Esophagus squamous epithelium (tissue), 5 donors: ENCODE measurements around the gene NPAS2. TPM values are rescaled to one million over a fixed set of nuclear protein-coding genes. Genes with fewer than 3 reads are reported as not detected.

Experiments used
- DNase-seq: peaks from one replicate; lab custom pipeline; 2025; lab: John Stamatoyannopoulos, UW
- H3K27ac ChIP-seq, 4 donors: fragments of 200-600 bp; sonication (generic); one replicate each; pipeline ENCODE4 v1.5.1; 2016 to 2019; ENCODE audit warnings: mild to moderate bottlenecking in 1 of 4
- H3K27me3 ChIP-seq, 4 donors: fragments of 200-600 bp; sonication (generic); 1 replicate in 3 of 4; 2 replicates in 1 of 4; pipeline versions ENCODE4 v1.5.1 to v1.6.0; 2017 to 2021; ENCODE audit warnings: antibody characterized with exemption in 1 of 4
- H3K36me3 ChIP-seq, 3 donors: fragments of 200-600 bp; sonication (generic); one replicate each; pipeline ENCODE4 v1.5.1; 2016 to 2019
- H3K4me1 ChIP-seq, 3 donors: fragments of 200-600 bp; sonication (generic); one replicate each; pipeline ENCODE4 v1.5.1; 2017 to 2019
- H3K4me3 ChIP-seq, 4 donors: fragments of 200-600 bp; sonication (generic); 1 replicate in 3 of 4; 2 replicates in 1 of 4; pipeline ENCODE4 v1.5.1; 2016 to 2019; ENCODE audit warnings: mild to moderate bottlenecking in 2 of 4, moderate library complexity in 1 of 4
- H3K9me3 ChIP-seq, 3 donors: fragments of 200-600 bp; sonication (generic); one replicate each; pipeline ENCODE4 v1.5.1; 2016 to 2019
- CTCF ChIP-seq, 6 experiments: fragments of 450-650 bp in 4 of 6; fragments of 200-600 bp in 2 of 6; sonication (generic) in 2 of 6; IDR thresholded peaks; one replicate each; pipeline ENCODE4 v1.5.1; 2016 to 2019; ENCODE audit warnings: antibody characterized with exemption in 6 of 6, mild to moderate bottlenecking in 4 of 6, moderate library complexity in 4 of 6
- POLR2A ChIP-seq, 4 donors: fragments of 450-650 bp; IDR thresholded peaks; one replicate each; pipeline ENCODE4 v1.6.1; 2017; ENCODE audit warnings: antibody characterized with exemption in 4 of 4, mild to moderate bottlenecking in 4 of 4, moderate library complexity in 3 of 4
- WGBS, 2 donors: methylation state at CpG; one replicate each; pipeline ENCODE4 v1.1.5; 2018; 5-methylcytosine and 5-hydroxymethylcytosine counted together
- intact Hi-C: fragments of 100-400 bp; cut with DNase I; formaldehyde crosslinking; loops from one replicate; pipeline ENCODE4 v1.15.0; 2022
- total RNA-seq, 4 donors: library from RNA; depleted of rRNA; stranded (reverse); fragments of >200 nt; gene quantifications; one replicate each; pipeline ENCODE4 v1.1.0, GENCODE V29; 2016
- donor health status: DM: yes; HTN: yes; CAD: no.

Gene NPAS2
- total RNA-seq, 4 donors from 2014 or later = 29.1 to 64.2 (median 39.1) TPM

GRCh38 chr2:100945930-100946607 lies 126.1 kb downstream of the NPAS2 start:
- Histone ChIP-seq H3K36me3 (peaks cover 0 to 70% (median 0%) of the 10 kb centered on the region in 3 donors), H3K4me3 (no peak overlapping the region), H3K27ac (no peak overlapping the region), H3K27me3 (no peaks in the 10 kb centered on the region), H3K4me1 (peaks cover 0 to 5% (median 0%) of the 10 kb centered on the region in 3 donors), H3K9me3 (no peaks in the 10 kb centered on the region)
- DNase-seq = no peak
- TF ChIP-seq CTCF (IDR thresholded peaks at IDR 0.05) (no peak), POLR2A (IDR thresholded peaks at IDR 0.05) (no peak)
- intact Hi-C loops = no loop called here
- 81 to 84% methylated on average over 4 to 7 of the region's 8 CpGs for WGBS, 2 donors

- TF ChIP-seq POLR2A (IDR thresholded peaks at IDR 0.05) (no peak), CTCF (IDR thresholded peaks at IDR 0.05) (no peak)
- Histone ChIP-seq H3K9me3 (no peaks in the 10 kb centered on the region), H3K4me1 (peaks cover 0 to 4% (median 0%) of the 10 kb centered on the region in 3 donors), H3K27me3 (no peaks in the 10 kb centered on the region), H3K4me3 (no peak overlapping the region), H3K36me3 (peaks cover 0 to 52% (median 0%) of the 10 kb centered on the region in 3 donors), H3K27ac (no peak overlapping the region)
- no peak for DNase-seq
- intact Hi-C loops = no loop called here
- 80 to 81% methylated on average over 16 of the region's 16 CpGs for WGBS, 2 donors
These were observed 129.2 kb downstream of the NPAS2 start for GRCh38 chr2:100948942-100949811.

GRCh38 chr2:100952512-100952911 lies 132.6 kb downstream of the NPAS2 start:
- TF ChIP-seq CTCF (IDR thresholded peaks at IDR 0.05) (no peak), POLR2A (IDR thresholded peaks at IDR 0.05) (no peak)
- Histone ChIP-seq H3K4me3 (no peak overlapping the region), H3K27me3 (no peaks in the 10 kb centered on the region), H3K4me1 (peaks cover 0 to 4% (median under 1%) of the 10 kb centered on the region in 3 donors), H3K36me3 (peaks cover 0 to 54% (median 0%) of the 10 kb centered on the region in 3 donors), H3K27ac (no peak overlapping the region), H3K9me3 (no peaks in the 10 kb centered on the region)
- intact Hi-C loops = no loop called here
- no peak for DNase-seq
- WGBS, 2 donors = 85 to 88% methylated on average over 2 of the region's 2 CpGs

- intact Hi-C loops = no loop called here
- Histone ChIP-seq H3K27ac (no peak overlapping the region), H3K9me3 (no peaks in the 10 kb centered on the region), H3K36me3 (peaks cover 0 to 45% (median 0%) of the 10 kb centered on the region in 3 donors), H3K27me3 (no peaks in the 10 kb centered on the region), H3K4me1 (peaks cover 0 to 14% (median 8%) of the 10 kb centered on the region in 3 donors), H3K4me3 (no peak overlapping the region)
- WGBS, 2 donors = 84 to 86% methylated on average over 8 to 10 of the region's 11 CpGs
- DNase-seq = no peak
- TF ChIP-seq CTCF (IDR thresholded peaks at IDR 0.05) (no peak), POLR2A (IDR thresholded peaks at IDR 0.05) (no peak)
These were observed 133.6 kb downstream of the NPAS2 start for GRCh38 chr2:100953406-100954043.
